Astrocyte of the spinal cord (primary cell): ENCODE measurements around the gene SH3PXD2B.
A peak's percentile ranks its signal among the peaks of the same experiment; 100 is the strongest.

ENCODE experiments used
- DNase-seq: peaks from one replicate; pipeline ENCODE4 v3.0.0; 2011; ENCODE audit warnings: low read depth, low spot score
- H3K4me3 ChIP-seq: 2 replicates; pipeline ENCODE4 v1.5.1; 2011; ENCODE audit warnings: low read depth, mild to moderate bottlenecking, low read length, moderate library complexity
- in situ Hi-C: cut with HindIII; loops from 2 replicates; pipeline ENCODE4 v1.10.0; 2017; ENCODE audit warnings: low sequenced_read_pairs
- TF ChIP-seq, protein P1 (sequence below): IDR thresholded peaks from 2 replicates; pipeline ENCODE4 v1.5.1; 2012; ENCODE audit warnings: low read depth, mild to moderate bottlenecking, low read length, inconsistent platforms

The SH3PXD2B gene

DNA sequence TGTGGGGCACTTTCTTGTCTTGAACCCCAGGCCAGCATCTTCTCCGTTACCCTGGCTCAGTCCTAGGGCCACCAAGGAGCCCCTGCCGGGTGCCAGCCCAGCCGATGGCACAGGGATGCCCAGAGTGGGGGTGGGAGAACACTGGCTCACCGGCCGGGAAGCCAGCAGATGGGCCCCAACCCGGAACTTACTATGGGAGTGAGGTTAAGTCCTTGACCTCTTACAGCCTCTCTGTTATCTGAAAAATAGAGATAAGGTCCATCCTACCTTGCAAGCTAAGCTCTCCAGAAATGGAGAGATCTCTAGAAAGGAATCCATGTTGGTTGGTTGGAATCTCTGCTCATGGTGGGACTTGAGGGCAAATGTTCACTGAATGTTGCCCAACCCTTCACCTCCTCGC, 20.8 kb downstream of the SH3PXD2B start:
- in situ Hi-C loops = no loop called here
- DNase-seq = no peak
- H3K4me3 ChIP-seq = no peak overlapping the region
- TF ChIP-seq, protein P1, sequence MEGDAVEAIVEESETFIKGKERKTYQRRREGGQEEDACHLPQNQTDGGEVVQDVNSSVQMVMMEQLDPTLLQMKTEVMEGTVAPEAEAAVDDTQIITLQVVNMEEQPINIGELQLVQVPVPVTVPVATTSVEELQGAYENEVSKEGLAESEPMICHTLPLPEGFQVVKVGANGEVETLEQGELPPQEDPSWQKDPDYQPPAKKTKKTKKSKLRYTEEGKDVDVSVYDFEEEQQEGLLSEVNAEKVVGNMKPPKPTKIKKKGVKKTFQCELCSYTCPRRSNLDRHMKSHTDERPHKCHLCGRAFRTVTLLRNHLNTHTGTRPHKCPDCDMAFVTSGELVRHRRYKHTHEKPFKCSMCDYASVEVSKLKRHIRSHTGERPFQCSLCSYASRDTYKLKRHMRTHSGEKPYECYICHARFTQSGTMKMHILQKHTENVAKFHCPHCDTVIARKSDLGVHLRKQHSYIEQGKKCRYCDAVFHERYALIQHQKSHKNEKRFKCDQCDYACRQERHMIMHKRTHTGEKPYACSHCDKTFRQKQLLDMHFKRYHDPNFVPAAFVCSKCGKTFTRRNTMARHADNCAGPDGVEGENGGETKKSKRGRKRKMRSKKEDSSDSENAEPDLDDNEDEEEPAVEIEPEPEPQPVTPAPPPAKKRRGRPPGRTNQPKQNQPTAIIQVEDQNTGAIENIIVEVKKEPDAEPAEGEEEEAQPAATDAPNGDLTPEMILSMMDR = no peak

GRCh38 chr5:172433071-172433470, 21.3 kb downstream of the SH3PXD2B start:
- no peak overlapping the region for H3K4me3 ChIP-seq
- no peak for DNase-seq
- TF ChIP-seq, protein P1 = no peak
- in situ Hi-C loops = no loop called here

GRCh38 chr5:172430354-172430753, 24.0 kb downstream of the SH3PXD2B start:
- TF ChIP-seq, protein P1 = no peak
- DNase-seq = no peak
- H3K4me3 ChIP-seq = no peak overlapping the region
- in situ Hi-C loops = no loop called here

- TF ChIP-seq, protein P1 = no peak
- no peak overlapping the region for H3K4me3 ChIP-seq
- DNase-seq = peak; percentile 54
- in situ Hi-C loops = no loop called here
Observed at GRCh38 chr5:172429201-172429940, 25.0 kb downstream of the SH3PXD2B start.

DNA sequence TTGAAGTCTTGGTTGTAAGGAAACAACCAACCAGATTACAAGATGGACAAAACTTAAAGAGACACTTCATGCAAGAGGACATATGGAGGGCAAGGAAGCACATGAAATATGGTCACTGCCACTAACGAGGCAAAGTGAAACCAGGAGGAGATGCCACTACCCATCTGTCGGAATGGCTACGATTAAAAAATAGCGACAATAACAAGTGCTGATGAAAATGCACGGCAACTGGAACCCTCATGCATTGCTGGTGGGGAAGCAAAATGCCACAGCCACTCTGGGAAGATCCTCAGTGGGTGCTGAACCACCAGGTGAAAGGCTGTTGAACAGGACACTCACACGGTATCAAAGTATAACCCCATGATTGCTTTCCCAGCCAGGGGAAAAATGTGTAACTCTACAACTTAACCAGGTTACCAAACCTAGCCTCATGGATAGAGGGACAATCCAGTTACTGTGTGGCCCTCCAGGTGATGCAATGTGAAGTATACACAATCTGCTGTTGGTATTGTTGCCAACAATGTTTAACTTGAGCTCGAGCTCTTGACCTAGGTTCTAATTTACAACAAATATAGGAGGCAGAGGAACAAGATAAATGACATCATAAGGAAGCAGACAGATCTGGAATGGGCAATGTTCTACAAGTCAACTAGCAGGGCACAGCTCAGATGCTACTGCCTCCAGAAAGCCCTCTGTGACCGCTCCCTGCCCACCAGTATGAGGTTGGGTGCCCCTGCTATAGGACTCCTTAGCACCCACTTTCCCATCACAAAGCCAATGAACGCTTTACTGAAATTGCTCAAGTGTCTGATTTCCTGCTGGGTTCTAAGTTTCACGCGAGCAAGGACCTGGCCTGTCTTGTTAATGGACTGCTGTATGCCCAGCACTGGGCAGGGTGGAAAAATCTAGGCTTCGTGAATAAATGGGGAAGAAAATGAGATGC, 25.8 kb downstream of the SH3PXD2B start:
- TF ChIP-seq, protein P1 = no peak
- DNase-seq = no peak
- in situ Hi-C loops = no loop called here
- no peak overlapping the region for H3K4me3 ChIP-seq

- no peak for DNase-seq
- in situ Hi-C loops = no loop called here
- TF ChIP-seq, protein P1 = no peak
- H3K4me3 ChIP-seq = no peak overlapping the region
Observed at GRCh38 chr5:172427202-172427601, 27.1 kb downstream of the SH3PXD2B start.
